ENCODE data around the gene LBHD2. TPM values are rescaled to one million over a fixed set of nuclear protein-coding genes. Genes with fewer than 3 reads are reported as not detected.

The LBHD2 gene
- polyA plus RNA-seq, 1 of the 3 experiments (the other 2 are of a cell fraction): not detected

- Histone ChIP-seq H3K79me2 (ENCODE audit: insufficient read depth) (no peaks in the 10 kb centered on the region), H3K36me3 (replicated peaks in 1 of 2; ENCODE audit: control insufficient read depth in 1 of 2, insufficient read depth in 2 of 2, low read length in 1 of 2) (no peaks in the 10 kb centered on the region), H3K9ac (peak overlapping the region; percentile 24; the same call in 1 of the 2 replicates), H3K27me3 (ENCODE audit: insufficient read depth) (no peaks in the 10 kb centered on the region), H2AFZ (ENCODE audit: low read depth) (peak overlapping the region; percentile 69; the same call in 1 of the 2 replicates), H3K27ac (ENCODE audit: low read depth in 2 of 2, low read length in 1 of 2) (peak overlapping the region; percentile 27 to 69; a peak in 3 of 4 replicates), H3K4me3 (ENCODE audit: low read depth in 2 of 2, low read length in 1 of 2) (0 out of 4 replicates have a peak overlapping the region, but pooled peaks of 1 of the 2 experiments have one; percentile 9), H3K4me2 (peak overlapping the region; percentile 66; the same call in 1 of the 2 replicates), H4K20me1 (ENCODE audit: insufficient read depth) (no peaks in the 10 kb centered on the region), H3F3A (replicated peaks; ENCODE audit: insufficient read depth) (peaks cover 9% of the 10 kb centered on the region), H3K9me3 (no peaks in the 10 kb centered on the region), H3K4me1 (ENCODE audit: control insufficient read depth in 1 of 2, insufficient read depth in 2 of 2, low read depth in 1 of 2, low read length in 1 of 2) (peaks cover 11 to 24% of the 10 kb centered on the region in 2 experiments), H3K9me2 (no peaks in the 10 kb centered on the region)
- TF ChIP-seq NRF1 (IDR thresholded peaks at IDR 0.05; ENCODE audit: low read depth, low read length) (no peak), FOXJ3 (CRISPR knock-in tag; IDR thresholded peaks at IDR 0.05) (no peak), ELF1 (IDR thresholded peaks at IDR 0.05) (peak; percentile 39; the same call in 1 of the 2 replicates), TCF12 (IDR thresholded peaks at IDR 0.05) (peak; percentile 77), REST (IDR thresholded peaks at IDR 0.05; ENCODE audit: low read depth, low read length) (peak; percentile 55; the same call in 1 of the 2 replicates), GABPA (IDR thresholded peaks at IDR 0.05; ENCODE audit: low read depth) (peak; percentile 69), RAD21 (IDR thresholded peaks at IDR 0.05; ENCODE audit: low read length) (0 out of 2 replicates have a peak, but pooled peaks have one; percentile 11), FOSL2 (IDR thresholded peaks at IDR 0.05; ENCODE audit: borderline replicate concordance, low read depth) (no peak), NFIC (IDR thresholded peaks at IDR 0.05; ENCODE audit: borderline replicate concordance) (peak; percentile 99), RXRA (IDR thresholded peaks at IDR 0.05; ENCODE audit: borderline replicate concordance, low read depth) (peak; percentile 72; the same call in 1 of the 2 replicates), SMC3 (IDR thresholded peaks at IDR 0.05; ENCODE audit: low read depth, low read length) (0 out of 2 replicates have a peak, but pooled peaks have one; percentile 1), CHD2 (IDR thresholded peaks at IDR 0.05; ENCODE audit: low read length, partially characterized antibody) (peak; percentile 27), EP300 (IDR thresholded peaks at IDR 0.05; ENCODE audit: borderline replicate concordance in 1 of 2, low read depth in 1 of 2, low read length in 1 of 2) (peak in 1 of 2 experiments; percentile 75; a peak in 1 of 4 replicates), MXI1 (IDR thresholded peaks at IDR 0.05; ENCODE audit: low read depth, low read length) (no peak), EZH2phosphoT487 (IDR thresholded peaks at IDR 0.05; ENCODE audit: borderline replicate concordance, low read depth) (no peak), POLR2AphosphoS5 (IDR thresholded peaks at IDR 0.05; ENCODE audit: low read depth, low read length) (peak; percentile 48; the same call in 1 of the 2 replicates), RCOR1 (IDR thresholded peaks at IDR 0.05; ENCODE audit: low read length) (peak; percentile 51), SIN3A (IDR thresholded peaks at IDR 0.05; ENCODE audit: borderline replicate concordance, low read depth, low read length) (peak; percentile 81; the same call in 1 of the 2 replicates), TEAD4 (IDR thresholded peaks at IDR 0.05; ENCODE audit: borderline replicate concordance, insufficient read depth) (no peak), PBX3 (IDR thresholded peaks at IDR 0.05) (peak; percentile 99)
- CTCF ChIA-PET: interaction anchor here (7.8 kb wide), 1 partner anchor 18 kb away, joined by 81 read pairs; no protein-coding TSS in a partner anchor
- POLR2A ChIA-PET: no interaction called here
- DNase-seq: peak; percentile 86
- WGBS (ENCODE audit: low lambda C conversion rate): 12% methylated on average over 14 of the region's 23 CpGs
These were observed 38.0 kb downstream of the LBHD2 start for GRCh38 chr14:103121846-103122584.
